Activated T-cell treated with anti-CD3 and anti-CD28 coated beads for 48 hours (primary cell): ENCODE results near the gene PPP1R3G.
"Not testable (repeated sequence)": the region's sequence is repeated elsewhere in the genome, so short reads cannot be mapped to it uniquely, and the experiment has no call there.

Experiments used
- DNase-seq: peaks from one replicate; pipeline ENCODE4 v3.0.0-alpha.2; 2020; ENCODE audit warnings: low read depth

The PPP1R3G gene

GRCh38 chr6:5084781-5085647 lies at the start of gene PPP1R3G:
Gene PPP1R3G, plus strand, starts transcription at chr6:5085341. Its CDS starts 145 bp downstream, at chr6:5085486.
- no peak for DNase-seq

GRCh38 chr6:5036269-5036668 lies 48.9 kb upstream of the PPP1R3G start:
- DNase-seq = no peak

- DNase-seq = no peak
These were observed 43.2 kb upstream of the PPP1R3G start for GRCh38 chr6:5041955-5042354.

- no peak for DNase-seq
These were observed 42.7 kb upstream of the PPP1R3G start for GRCh38 chr6:5042436-5042835.

DNA sequence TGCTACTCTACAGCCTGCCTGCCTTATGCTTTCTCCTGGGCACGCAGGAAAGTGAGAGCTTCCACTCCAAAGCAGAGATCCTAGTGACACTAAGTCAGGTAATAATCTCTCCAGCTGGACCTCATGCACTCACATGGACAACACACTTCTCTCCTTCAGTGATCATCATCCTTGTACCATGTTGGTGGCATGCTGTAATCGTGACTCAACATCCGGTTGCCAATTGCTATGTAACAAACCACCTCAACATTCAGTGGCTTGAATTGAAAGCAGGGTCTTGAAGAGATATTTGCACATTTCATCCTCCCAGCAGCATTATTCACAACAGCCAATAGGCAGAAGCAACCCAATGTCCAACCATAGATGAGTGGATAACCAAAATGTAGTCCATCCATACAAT lies 40.3 kb upstream of the PPP1R3G start:
- DNase-seq = no peak

GRCh38 chr6:5045416-5045815 lies 39.7 kb upstream of the PPP1R3G start:
- no peak for DNase-seq

- no peak for DNase-seq
These were observed 38.7 kb upstream of the PPP1R3G start for GRCh38 chr6:5046430-5046829.

DNA sequence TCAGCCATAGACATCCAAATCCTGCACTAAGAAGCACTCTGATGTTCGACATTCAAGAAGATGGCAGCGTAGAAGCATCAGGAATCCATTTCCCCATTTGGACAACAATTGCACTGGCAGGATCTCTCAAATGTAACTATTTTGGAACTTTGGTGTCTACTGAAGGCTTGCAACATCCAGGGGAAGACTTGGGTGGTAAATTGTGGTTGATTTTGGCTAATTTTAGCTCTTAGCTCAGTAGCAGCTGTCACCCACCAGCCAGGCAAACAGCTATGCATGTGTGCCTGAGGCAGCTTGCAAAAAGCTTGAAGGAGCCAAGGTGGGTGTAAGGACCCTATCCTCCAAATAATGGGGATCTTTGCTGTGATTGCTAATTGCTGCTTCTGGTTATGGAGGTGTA lies 35.1 kb upstream of the PPP1R3G start:
- DNase-seq = no peak

DNA sequence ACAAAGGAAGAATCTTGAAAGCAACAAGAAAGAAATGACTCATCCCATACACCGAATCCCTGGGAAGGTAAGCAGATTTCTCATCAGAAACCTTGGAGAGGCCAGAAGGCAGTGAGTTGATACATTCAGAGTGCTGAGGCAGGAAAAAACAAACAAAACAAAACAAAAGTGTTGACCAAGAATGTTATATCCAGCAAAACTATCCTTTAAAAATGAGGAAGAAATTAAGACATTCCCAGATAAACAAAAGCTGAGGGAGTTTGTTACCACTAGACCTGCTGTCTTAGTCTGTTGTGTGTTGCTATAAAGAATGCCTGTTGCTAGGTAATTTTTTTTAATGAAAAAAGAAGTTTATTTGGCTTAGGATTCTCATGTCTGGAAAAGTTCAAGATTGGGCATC lies 33.7 kb upstream of the PPP1R3G start:
- DNase-seq = no peak

- no peak for DNase-seq
These were observed 32.1 kb upstream of the PPP1R3G start for GRCh38 chr6:5053038-5053437.

DNA sequence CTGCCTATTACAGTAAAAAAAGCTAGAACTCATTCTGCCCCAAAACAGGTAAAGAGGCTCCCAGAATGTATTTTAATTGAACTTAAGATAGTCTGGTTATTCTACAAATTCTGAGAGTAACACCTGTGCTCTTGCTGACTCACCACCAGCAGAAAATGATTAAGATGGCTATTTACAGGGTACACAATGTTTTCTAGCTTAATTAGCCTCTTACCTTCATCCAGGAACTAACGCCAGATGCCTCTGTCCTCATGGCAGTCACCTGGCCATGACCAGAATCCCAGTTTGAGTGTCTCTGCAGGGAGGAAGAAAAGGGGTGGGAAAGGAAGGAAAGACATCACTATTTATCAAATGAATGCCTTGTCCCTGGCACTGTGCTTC lies 31.3 kb upstream of the PPP1R3G start:
- no peak for DNase-seq

GRCh38 chr6:5054245-5054873 lies 30.8 kb upstream of the PPP1R3G start:
- no peak for DNase-seq

GRCh38 chr6:5055118-5055517 lies 30.0 kb upstream of the PPP1R3G start:
- no peak for DNase-seq

DNA sequence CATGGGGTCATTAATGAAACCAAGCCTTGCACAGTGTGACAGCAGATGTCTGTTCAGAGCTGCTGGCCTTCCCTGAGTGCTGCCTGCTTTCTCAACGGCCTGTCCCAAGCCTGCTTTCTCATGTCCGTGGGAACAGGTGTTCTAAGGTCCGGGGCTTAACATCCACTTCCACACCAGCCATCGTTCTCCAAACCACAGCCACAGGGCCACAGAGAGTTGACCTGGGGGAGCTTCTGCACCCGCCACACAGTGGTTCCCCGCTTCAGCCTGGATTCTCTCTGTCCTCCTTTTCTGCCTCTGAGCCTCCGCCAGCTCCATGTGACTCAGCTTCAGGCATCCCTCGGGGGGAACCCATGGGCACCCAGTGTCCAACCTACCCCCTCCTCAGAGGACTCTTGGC lies 26.9 kb upstream of the PPP1R3G start:
- no peak for DNase-seq

DNA sequence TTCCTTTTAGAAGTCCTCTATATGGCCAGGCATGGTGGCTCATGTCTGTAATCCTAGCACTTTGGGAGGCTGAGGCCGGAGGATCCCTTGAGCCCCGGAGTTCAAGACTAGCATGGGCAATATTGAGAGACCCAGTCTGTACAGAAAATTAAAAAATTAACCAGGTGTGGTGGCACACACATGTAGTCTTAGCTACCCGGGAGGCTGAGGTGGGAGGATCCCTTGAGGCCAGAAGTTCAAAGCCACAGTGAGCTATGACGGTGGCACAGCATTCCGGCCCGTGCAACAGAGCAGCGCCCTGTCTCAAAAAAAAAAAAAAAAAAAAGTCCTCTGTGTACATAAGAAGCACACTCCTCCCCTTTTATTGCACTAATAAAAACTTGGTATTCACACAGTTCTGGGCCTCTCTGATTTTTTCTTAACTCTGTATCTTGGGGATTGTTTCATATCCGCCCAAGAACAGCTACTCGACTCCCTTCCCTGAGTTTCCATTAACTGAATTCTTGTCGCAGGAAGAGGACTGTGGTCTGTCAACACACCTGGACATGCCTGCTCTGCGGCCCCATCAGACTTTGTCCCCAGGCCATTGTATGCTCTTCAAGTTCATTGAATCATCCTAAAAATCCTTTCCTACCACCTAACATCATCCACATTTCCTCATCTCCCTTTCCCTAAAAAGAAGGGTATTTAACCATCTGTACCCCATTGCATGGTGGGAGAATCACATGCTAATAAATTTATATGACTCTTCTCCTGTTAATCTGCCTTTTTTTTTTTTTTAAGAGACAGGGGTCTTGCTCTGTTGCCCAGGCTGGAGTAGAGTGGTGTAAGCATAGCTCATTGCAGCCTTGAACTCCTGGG lies 25.9 kb upstream of the PPP1R3G start:
- no peak for DNase-seq

DNA sequence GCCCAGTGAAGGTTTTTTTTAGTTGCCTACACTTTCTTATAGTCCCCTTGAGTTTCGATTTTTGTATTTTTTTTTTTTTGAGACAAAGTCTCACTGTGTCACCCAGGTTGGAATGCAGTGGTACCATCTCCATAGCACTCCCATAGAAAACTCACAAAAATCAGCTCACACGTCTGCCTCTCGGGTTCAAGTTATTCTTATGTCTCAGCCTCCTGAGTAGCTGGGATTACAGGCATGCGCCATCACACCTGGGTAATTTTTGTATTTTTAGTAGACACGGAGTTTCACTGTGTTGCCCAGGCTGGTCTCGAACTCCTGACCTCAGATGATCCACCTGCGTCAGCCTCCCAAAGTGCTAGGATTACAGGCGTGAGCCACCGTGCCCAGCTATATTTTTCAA lies 24.7 kb upstream of the PPP1R3G start:
- not testable (repeated sequence) for DNase-seq

DNA sequence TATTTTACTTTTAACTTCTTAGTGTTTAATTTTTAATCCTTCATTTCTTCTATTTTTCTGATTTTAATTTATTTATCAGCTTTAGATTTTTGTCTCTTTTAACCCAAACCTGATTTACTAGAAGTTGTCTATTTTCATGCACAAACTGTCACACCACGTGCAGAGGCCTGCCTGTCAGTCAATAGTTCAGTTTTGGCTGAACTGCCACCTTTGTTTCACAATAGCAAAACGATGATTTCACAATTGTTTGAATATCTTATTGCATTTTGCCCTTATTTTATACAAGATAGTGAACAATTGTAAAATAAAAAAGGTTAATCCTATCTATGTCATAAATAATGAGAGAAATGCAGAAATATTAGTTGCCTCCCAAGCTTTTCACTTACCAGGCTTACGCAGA lies 24.0 kb upstream of the PPP1R3G start:
- DNase-seq = no peak

GRCh38 chr6:5063617-5064016 lies 21.5 kb upstream of the PPP1R3G start:
- DNase-seq = no peak

GRCh38 chr6:5066456-5067093 lies 18.6 kb upstream of the PPP1R3G start:
- no peak for DNase-seq

GRCh38 chr6:5067305-5067704 lies 17.8 kb upstream of the PPP1R3G start:
- DNase-seq = no peak

DNA sequence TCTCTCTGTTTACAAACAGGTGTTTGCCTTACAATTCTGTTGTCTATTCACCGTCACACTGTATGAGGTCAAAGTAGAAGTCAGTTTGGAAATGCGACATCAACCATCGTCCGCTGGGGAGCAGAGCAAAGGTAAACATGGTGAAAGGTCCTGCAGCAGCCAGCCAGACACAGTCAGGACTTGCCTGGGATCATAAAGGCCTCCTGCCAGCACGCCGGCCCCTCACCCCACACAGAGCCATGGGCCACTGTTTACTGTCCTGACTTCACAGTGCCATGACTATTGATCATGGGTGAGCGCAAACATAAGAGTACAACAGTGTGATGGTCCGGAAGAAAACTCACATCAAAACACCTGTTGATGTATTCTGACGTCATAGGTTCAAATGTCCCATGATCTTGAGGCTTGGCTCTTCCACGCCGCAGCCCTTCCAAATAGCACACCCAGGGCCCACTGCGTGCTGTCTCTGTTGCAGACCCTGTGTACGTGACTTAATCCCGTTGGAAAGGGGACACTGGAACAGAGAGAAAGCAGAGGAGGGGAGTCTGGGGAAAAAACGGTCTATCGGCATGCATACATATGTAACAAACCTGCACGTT lies 16.9 kb upstream of the PPP1R3G start:
- DNase-seq = no peak

- no peak for DNase-seq
These were observed 13.9 kb upstream of the PPP1R3G start for GRCh38 chr6:5071216-5071615.
